ENCODE measurements around the gene ZNF784. TPM values are rescaled to one million over a fixed set of nuclear protein-coding genes. Genes with fewer than 3 reads are reported as not detected.
A peak's percentile ranks its signal among the peaks of the same experiment; 100 is the strongest.

Gene ZNF784
- total and polyA plus RNA-seq, 9 of the 15 experiments (the other 6 are each of a cell fraction or from before 2014, with no cell fraction given): 0.14 to 6.1 (median 2.1) TPM

GRCh38 chr19:55647732-55648584 is 23.6 kb upstream of the ZNF784 start, which contains the start of gene CCDC106 (continued):
- TF ChIP-seq ZNF140 (CRISPR knock-in tag; IDR thresholded peaks at IDR 0.05) (no peak), BRD4 (IDR thresholded peaks at IDR 0.05) (no peak), ZNF347 (CRISPR knock-in tag; IDR thresholded peaks at IDR 0.05; ENCODE audit: low read depth) (no peak), MAFK (IDR thresholded peaks at IDR 0.05; ENCODE audit: low read length) (no peak), RBM14 (IDR thresholded peaks at IDR 0.05; ENCODE audit: borderline replicate concordance, insufficient read depth, low read depth, low read length) (0 out of 2 replicates have a peak, but pooled peaks have one; percentile 24), CHD7 (IDR thresholded peaks at IDR 0.05; ENCODE audit: low read depth, low read length) (no peak), ESRRB (CRISPR knock-in tag; IDR thresholded peaks at IDR 0.05; ENCODE audit: borderline replicate concordance) (no peak), CC2D1A (IDR thresholded peaks at IDR 0.05) (no peak), GMEB1 (CRISPR knock-in tag; IDR thresholded peaks at IDR 0.05) (no peak), CHD4 (IDR thresholded peaks at IDR 0.05; ENCODE audit: insufficient read depth, insufficient replicate concordance, low read depth, low read length, poor library complexity, severe bottlenecking) (peak; percentile 75), BDP1 (IDR thresholded peaks at IDR 0.05; ENCODE audit: insufficient read depth, insufficient read length) (no peak), ZNF280A (IDR thresholded peaks at IDR 0.05; ENCODE audit: low read depth, partially characterized antibody) (no peak)

Measured in K562 (cell line).